K562 (cell line): Measurements from ENCODE around the gene MRPL37. TPM values are rescaled to one million over a fixed set of nuclear protein-coding genes. Genes with fewer than 3 reads are reported as not detected.

Experiments used
- ATAC-seq: fragments of 200-7000 bp; cut with Tn5 transposase; 3 replicates; pipeline ENCODE4 v1.9.1; 2020; ENCODE audit warnings: moderate library complexity
- BruUV-seq: library from RNA; stranded (reverse); fragments of 400-500 nt; replicated peaks from 2 replicates; lab custom pipeline; 2021; lab: Mats Ljungman, UMichigan
- CTCF ChIA-PET: fragments of 300-600 bp; formaldehyde crosslinking; extraction: SDS; loops from one replicate; lab custom pipeline; 2021; ENCODE audit warnings: low intra/inter-chr PET ratio; lab: Yijun Ruan, JAX
- POLR2A ChIA-PET: fragments of 300-600, 350-650 bp; sonication (Branson Sonifier 250); formaldehyde crosslinking; extraction: SDS; loops from one replicate; lab custom pipeline; 2021; ENCODE audit warnings: antibody characterized with exemption, inconsistent platforms; lab: Yijun Ruan, JAX
- DNase-seq, 4 experiments: peaks; one replicate each; pipeline versions ENCODE4 v3.0.0 to v3.0.0-alpha.2; 2011 to 2018; ENCODE audit warnings: low spot score in 3 of 4, mixed read lengths in 3 of 4; ENCODE audit errors: extremely low read depth in 1 of 4
- FAIRE-seq: peaks from 2 replicates; lab custom pipeline; 2011; peaks lifted over from hg19 to GRCh38; lab: Jason Lieb, UNC
- H2AFZ ChIP-seq: 2 replicates; pipeline ENCODE4 v1.6.0; 2011; ENCODE audit warnings: low read depth, low read length, control low read depth, inconsistent platforms
- H3K27ac ChIP-seq: fragments of 200-600 bp; 3 replicates; pipeline ENCODE4 v1.8.0; 2011; ENCODE audit warnings: low read depth, mild to moderate bottlenecking, control low read depth, inconsistent platforms, low read length, moderate library complexity, mixed read lengths; ENCODE audit errors: extremely low read depth
- H3K27me3 ChIP-seq, 2 experiments: fragments of 300-600 bp in 1 of 2; 2 replicates in 1 of 2; 3 replicates in 1 of 2; pipeline versions ENCODE4 v1.6.0 to v1.8.0; 2011; ENCODE audit warnings: inconsistent platforms in 2 of 2, low read length in 2 of 2, mild to moderate bottlenecking in 1 of 2, mixed read lengths in 1 of 2, moderate library complexity in 1 of 2; ENCODE audit not compliant: control insufficient read depth in 2 of 2, insufficient read depth in 2 of 2
- H3K36me3 ChIP-seq: fragments of 300-600 bp; 3 replicates; pipeline ENCODE4 v1.8.0; 2011; ENCODE audit warnings: mild to moderate bottlenecking, low read length, inconsistent platforms; ENCODE audit not compliant: control insufficient read depth, insufficient read depth
- H3K4me1 ChIP-seq, 2 experiments: fragments of 200-600 bp in 1 of 2; replicated peaks in 1 of 2; 2 replicates in 1 of 2; 3 replicates in 1 of 2; pipeline versions ENCODE4 v1.5.1 to v1.8.0; 2011; ENCODE audit warnings: inconsistent platforms in 2 of 2, low read length in 2 of 2, mild to moderate bottlenecking in 1 of 2, mixed read lengths in 1 of 2, moderate library complexity in 1 of 2; ENCODE audit not compliant: control insufficient read depth in 2 of 2, insufficient read depth in 2 of 2
- H3K4me2 ChIP-seq: 2 replicates; pipeline ENCODE4 v1.6.1; 2011; ENCODE audit warnings: low read length, control low read depth, inconsistent platforms, mixed read lengths; ENCODE audit not compliant: insufficient read depth
- H3K4me3 ChIP-seq: fragments of 200-600 bp; sonication (generic), shearing (Covaris generic); 2 replicates; pipeline ENCODE4 v1.5.1; 2016; ENCODE audit warnings: control low read depth, inconsistent platforms
- H3K79me2 ChIP-seq: fragments of 200-600 bp; 3 replicates; pipeline ENCODE4 v1.8.0; 2011; ENCODE audit warnings: low read length, inconsistent platforms; ENCODE audit not compliant: control insufficient read depth, insufficient read depth
- H3K9ac ChIP-seq, 2 experiments: 2 replicates each; pipeline versions ENCODE4 v1.6.0 to v1.6.1; 2011; ENCODE audit warnings: low read depth in 2 of 2, low read length in 2 of 2, control low read depth in 1 of 2, inconsistent platforms in 1 of 2, mild to moderate bottlenecking in 1 of 2, mixed read lengths in 1 of 2; ENCODE audit not compliant: insufficient read depth in 1 of 2
- H3K9me1 ChIP-seq: one replicate; pipeline ENCODE4 v1.6.0; 2011; ENCODE audit warnings: inconsistent platforms, mild to moderate bottlenecking, low read length, moderate library complexity; ENCODE audit not compliant: control insufficient read depth, insufficient read depth
- H3K9me3 ChIP-seq: replicated peaks from 2 replicates; pipeline ENCODE4 v1.5.1; 2011; ENCODE audit warnings: low read depth, low read length, inconsistent platforms; ENCODE audit not compliant: control insufficient read depth, insufficient read depth
- H4K20me1 ChIP-seq: replicated peaks from 2 replicates; pipeline ENCODE4 v1.6.1; 2011; ENCODE audit warnings: low read length, inconsistent platforms, mixed read lengths; ENCODE audit not compliant: control insufficient read depth, insufficient read depth
- ETV5 ChIP-seq: sonication (generic); formaldehyde crosslinking; IDR thresholded peaks from 2 replicates; pipeline ENCODE4 v1.4.0; 2020; ENCODE audit warnings: low read depth, mild to moderate bottlenecking, missing genetic modification reagents
- FOXK2 ChIP-seq, 2 experiments: fragments of 450-650 bp; IDR thresholded peaks in 1 of 2; conservative IDR thresholded peaks in 1 of 2; 2 replicates each; pipeline ENCODE4 v1.6.1; 2016; ENCODE audit warnings: low read depth in 2 of 2, mild to moderate bottlenecking in 1 of 2
- ILK ChIP-seq: fragments of 450-650 bp; IDR thresholded peaks from 2 replicates; pipeline ENCODE4 v1.6.1; 2016; ENCODE audit warnings: missing genetic modification characterization, low read depth, mild to moderate bottlenecking, missing compliant biosample characterization, moderate library complexity, borderline replicate concordance
- NELFE ChIP-seq: IDR thresholded peaks from 2 replicates; pipeline ENCODE4 v1.6.1; 2011; ENCODE audit warnings: mild to moderate bottlenecking; ENCODE audit not compliant: insufficient read depth, insufficient read length
- POLR2H ChIP-seq: IDR thresholded peaks from 2 replicates; pipeline ENCODE4 v1.6.1; 2016; ENCODE audit warnings: missing genetic modification characterization, low read depth, mild to moderate bottlenecking, control low read depth, missing compliant biosample characterization, moderate library complexity
- RFX1 ChIP-seq: fragments of 450-650 bp; IDR thresholded peaks from 2 replicates; pipeline ENCODE4 v1.6.1; 2016; ENCODE audit warnings: mild to moderate bottlenecking, moderate library complexity
- SRSF3 ChIP-seq: fragments of 200-400 bp; formaldehyde crosslinking; IDR thresholded peaks from 2 replicates; pipeline ENCODE4 v1.6.1; 2016; ENCODE audit warnings: mild to moderate bottlenecking, low read length, moderate library complexity; ENCODE audit not compliant: insufficient read depth
- TFAM ChIP-seq: fragments of 250-450 bp; sonication (Bioruptor Pico); conservative IDR thresholded peaks from 2 replicates; pipeline ENCODE4 v1.5.0; 2021; ENCODE audit warnings: mild to moderate bottlenecking, moderate library complexity
- ZNF282 ChIP-seq: sonication (generic); formaldehyde crosslinking; IDR thresholded peaks from 2 replicates; pipeline ENCODE4 v1.8.1; 2023; ENCODE audit warnings: missing genetic modification reagents
- WGBS: fragments of 100-300 bp; shearing (Covaris generic); methylation state at CpG from one replicate; pipeline ENCODE4 v1.1.6; 2016; ENCODE audit warnings: low coverage, mixed read lengths; ENCODE audit not compliant: insufficient coverage; ENCODE audit errors: missing lambda C conversion rate; 5-methylcytosine and 5-hydroxymethylcytosine counted together
- in situ Hi-C: fragments of 300-500 bp; cut with MboI; formaldehyde crosslinking; loops from 4 replicates; pipeline ENCODE4 v1.15.0; 2018; ENCODE audit warnings: inconsistent platforms, mixed read lengths
- intact Hi-C: fragments of 100-400 bp; cut with micrococcal nuclease; formaldehyde crosslinking; loops from 2 replicates; pipeline ENCODE4 v1.14.2; 2022
- polyA plus RNA-seq, 8 experiments: library from polyadenylated mRNA; depleted of rRNA in 4 of 8; stranded (reverse) in 5 of 8; unstranded in 3 of 8; fragments of >200 nt; fragmentation: Nextera tagmentation in 2 of 8; fragmentation: Illumina TruSeq in 1 of 8; extraction: Ambion mirVana in 2 of 8; extraction: Trizol in 1 of 8; gene quantifications; 2 replicates each; pipeline versions ENCODE4 v1.2.1 to v1.2.3, GENCODE V29; 2011 to 2014; ENCODE audit warnings: inconsistent platforms in 1 of 8, missing spikeins in 1 of 8
- total RNA-seq, 7 experiments: library from RNA; depleted of rRNA in 6 of 7; stranded (reverse); fragments of >200 nt in 6 of 7; fragmentation: Illumina TruSeq in 2 of 7; extraction: Trizol in 2 of 7; gene quantifications; 2 replicates each; pipeline versions ENCODE4 v1.2.1 to v1.2.3, GENCODE V29; 2011 to 2021; ENCODE audit warnings: low replicate concordance in 1 of 7
- TF ChIP-seq, protein P1 (sequence below): sonication (generic); formaldehyde crosslinking; IDR thresholded peaks from 2 replicates; pipeline ENCODE4 v1.8.1; 2023; ENCODE audit warnings: mild to moderate bottlenecking, missing genetic modification reagents
- TF ChIP-seq, protein P2 (sequence below): fragments of 250-450 bp; sonication (Bioruptor Pico); IDR thresholded peaks from 2 replicates; pipeline ENCODE4 v1.5.0; 2021
- TF ChIP-seq, protein P3 (sequence below): fragments of 450-650 bp; IDR thresholded peaks from 2 replicates; pipeline ENCODE4 v1.6.1; 2016; ENCODE audit warnings: missing biosample characterization, missing genetic modification characterization

Gene MRPL37
- total and polyA plus RNA-seq, 9 of the 15 experiments (the other 6 are each of a cell fraction or from before 2014, with no cell fraction given): 52.2 to 303 (median 180) TPM

DNA sequence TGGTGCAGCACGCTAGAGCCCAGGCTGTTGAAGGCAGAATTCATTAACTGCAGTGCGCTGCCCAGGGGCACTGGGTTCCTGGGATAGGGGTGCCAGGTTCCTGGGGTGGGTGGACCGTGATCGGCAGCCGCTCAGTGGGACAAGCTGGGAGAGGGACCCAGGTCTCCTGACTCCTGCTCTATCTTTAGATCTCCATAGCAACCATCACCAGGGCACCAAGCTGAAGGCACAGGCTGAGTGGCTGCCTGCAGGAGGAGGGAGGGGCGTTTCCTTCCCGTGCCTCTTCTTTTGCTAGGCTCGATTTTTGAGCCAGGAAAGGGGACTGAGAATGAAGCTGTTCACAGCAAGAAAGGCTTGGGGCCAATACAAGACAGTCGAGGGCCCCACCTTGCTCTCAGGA lies 26.3 kb upstream of the MRPL37 start:
- H3K4me1 ChIP-seq: no peaks in the 10 kb centered on the region; a peak in 1 of 5 replicates
- WGBS: 59% methylated on average over 9 of the region's 9 CpGs
- no peaks in the 10 kb centered on the region for H3K9me3 ChIP-seq
- BruUV-seq: no TSS peak
- no peak overlapping the region for H3K27ac ChIP-seq
- H3K4me3 ChIP-seq: no peak overlapping the region
- TF ChIP-seq RFX1 (peak; percentile 68), FOXK2 (conservative IDR thresholded peaks at IDR 0.05 in 1 of 2, IDR thresholded peaks at IDR 0.05 in 1 of 2; ENCODE audit: low read depth in 2 of 2) (no peak)
- TF ChIP-seq, all 486 proteins: peak for 1
- Histone ChIP-seq H3K9ac (0 out of 4 replicates have a peak overlapping the region, but pooled peaks of 1 of the 2 experiments have one; percentile 29), H3K4me2 (no peak overlapping the region), H3K36me3 (peaks cover 10% of the 10 kb centered on the region; the same call in 1 of the 3 replicates), H3K27me3 (no peaks in the 10 kb centered on the region), H4K20me1 (no peaks in the 10 kb centered on the region), H3K9me1 (no peaks in the 10 kb centered on the region), H3K79me2 (no peaks in the 10 kb centered on the region), H2AFZ (no peak overlapping the region)
- in situ Hi-C loops (no loop called here), intact Hi-C loops (no loop called here)
- CTCF ChIA-PET: no interaction called here
- no peak for FAIRE-seq
- POLR2A ChIA-PET: interaction anchor here (0.6 to 3.4 kb wide), 5 partner anchors 11 to 479 kb away, joined by 3 to 15 read pairs (median 3); partner anchors contain the start of gene CDCP2
- DNase-seq: no peak
- ATAC-seq: no peak

DNA sequence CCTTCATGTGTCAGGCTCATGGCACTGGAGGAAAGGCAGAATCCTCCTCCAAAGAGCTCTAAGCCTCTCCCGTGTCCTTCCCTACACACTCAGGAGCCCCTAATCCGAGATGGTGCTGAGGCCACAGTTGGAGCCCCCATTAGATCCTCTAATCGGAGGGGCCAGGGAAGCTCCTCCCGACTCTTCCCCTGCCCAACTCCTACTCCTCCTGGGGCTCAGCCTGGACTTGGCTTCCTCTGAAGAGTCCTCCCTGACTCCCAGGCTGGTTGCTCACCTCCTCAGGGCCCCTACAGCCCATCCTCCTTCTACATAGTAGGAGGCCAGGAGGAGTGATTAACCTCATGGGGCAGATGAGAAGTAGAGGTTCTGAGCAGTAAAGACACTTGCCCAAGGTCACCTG lies 25.9 kb upstream of the MRPL37 start:
- Histone ChIP-seq H3K4me2 (no peak overlapping the region), H3K9ac (no peak overlapping the region; a peak in 1 of 4 replicates), H3K36me3 (peaks cover 14% of the 10 kb centered on the region; the same call in 2 of the 3 replicates), H3K79me2 (no peaks in the 10 kb centered on the region), H3K27ac (no peak overlapping the region), H4K20me1 (no peaks in the 10 kb centered on the region), H3K4me1 (no peaks in the 10 kb centered on the region; a peak in 1 of 5 replicates), H3K9me3 (no peaks in the 10 kb centered on the region), H3K27me3 (no peaks in the 10 kb centered on the region), H3K9me1 (no peaks in the 10 kb centered on the region), H3K4me3 (no peak overlapping the region), H2AFZ (no peak overlapping the region)
- ChIA-PET POLR2A (interaction anchor here (0.6 to 3.4 kb wide), 4 partner anchors 11 to 229 kb away, joined by 3 to 15 read pairs (median 4); no protein-coding TSS in a partner anchor), CTCF (no interaction called here)
- in situ Hi-C loops: no loop called here
- ATAC-seq (no peak), FAIRE-seq (no peak), DNase-seq (no peak)
- BruUV-seq: no TSS peak
- intact Hi-C loops: no loop called here
- 69% methylated on average over 4 of the region's 4 CpGs for WGBS
- TF ChIP-seq SRSF3 (no peak), POLR2H (tag) (no peak), TFAM (CRISPR knock-in tag) (no peak), ILK (tag) (no peak), NELFE (no peak), ETV5 (CRISPR knock-in tag) (no peak), ZNF282 (CRISPR knock-in tag) (no peak)
- TF ChIP-seq, protein P1, sequence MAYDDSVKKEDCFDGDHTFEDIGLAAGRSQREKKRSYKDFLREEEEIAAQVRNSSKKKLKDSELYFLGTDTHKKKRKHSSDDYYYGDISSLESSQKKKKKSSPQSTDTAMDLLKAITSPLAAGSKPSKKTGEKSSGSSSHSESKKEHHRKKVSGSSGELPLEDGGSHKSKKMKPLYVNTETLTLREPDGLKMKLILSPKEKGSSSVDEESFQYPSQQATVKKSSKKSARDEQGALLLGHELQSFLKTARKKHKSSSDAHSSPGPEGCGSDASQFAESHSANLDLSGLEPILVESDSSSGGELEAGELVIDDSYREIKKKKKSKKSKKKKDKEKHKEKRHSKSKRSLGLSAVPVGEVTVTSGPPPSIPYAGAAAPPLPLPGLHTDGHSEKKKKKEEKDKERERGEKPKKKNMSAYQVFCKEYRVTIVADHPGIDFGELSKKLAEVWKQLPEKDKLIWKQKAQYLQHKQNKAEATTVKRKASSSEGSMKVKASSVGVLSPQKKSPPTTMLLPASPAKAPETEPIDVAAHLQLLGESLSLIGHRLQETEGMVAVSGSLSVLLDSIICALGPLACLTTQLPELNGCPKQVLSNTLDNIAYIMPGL (CRISPR knock-in tag): no peak
- TF ChIP-seq, protein P2, sequence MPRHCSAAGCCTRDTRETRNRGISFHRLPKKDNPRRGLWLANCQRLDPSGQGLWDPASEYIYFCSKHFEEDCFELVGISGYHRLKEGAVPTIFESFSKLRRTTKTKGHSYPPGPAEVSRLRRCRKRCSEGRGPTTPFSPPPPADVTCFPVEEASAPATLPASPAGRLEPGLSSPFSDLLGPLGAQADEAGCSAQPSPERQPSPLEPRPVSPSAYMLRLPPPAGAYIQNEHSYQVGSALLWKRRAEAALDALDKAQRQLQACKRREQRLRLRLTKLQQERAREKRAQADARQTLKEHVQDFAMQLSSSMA: no peak
- TF ChIP-seq, protein P3, sequence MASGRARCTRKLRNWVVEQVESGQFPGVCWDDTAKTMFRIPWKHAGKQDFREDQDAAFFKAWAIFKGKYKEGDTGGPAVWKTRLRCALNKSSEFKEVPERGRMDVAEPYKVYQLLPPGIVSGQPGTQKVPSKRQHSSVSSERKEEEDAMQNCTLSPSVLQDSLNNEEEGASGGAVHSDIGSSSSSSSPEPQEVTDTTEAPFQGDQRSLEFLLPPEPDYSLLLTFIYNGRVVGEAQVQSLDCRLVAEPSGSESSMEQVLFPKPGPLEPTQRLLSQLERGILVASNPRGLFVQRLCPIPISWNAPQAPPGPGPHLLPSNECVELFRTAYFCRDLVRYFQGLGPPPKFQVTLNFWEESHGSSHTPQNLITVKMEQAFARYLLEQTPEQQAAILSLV (tag): no peak
